Duodenal mucosa (tissue), 2 donors: ENCODE results near the gene MED29.

ENCODE experiments used
- H3K27ac ChIP-seq: one replicate; pipeline ENCODE4 v1.7.0; 2013; ENCODE audit warnings: low read depth, low read length
- H3K27me3 ChIP-seq, 2 donors: one replicate each; pipeline ENCODE4 v1.7.0; 2013; ENCODE audit warnings: low read length in 2 of 2, control low read depth in 1 of 2; ENCODE audit not compliant: insufficient read depth in 2 of 2, control insufficient read depth in 1 of 2
- H3K36me3 ChIP-seq, 2 donors: one replicate each; pipeline ENCODE4 v1.7.0; 2013; ENCODE audit warnings: low read length in 2 of 2, control low read depth in 1 of 2; ENCODE audit not compliant: insufficient read depth in 2 of 2, control insufficient read depth in 1 of 2
- H3K4me1 ChIP-seq, 2 donors: one replicate each; pipeline ENCODE4 v1.7.0; 2013; ENCODE audit warnings: low read length in 2 of 2, control low read depth in 1 of 2; ENCODE audit not compliant: insufficient read depth in 2 of 2, control insufficient read depth in 1 of 2
- H3K4me3 ChIP-seq, 2 donors: one replicate each; pipeline ENCODE4 v1.7.0; 2013; ENCODE audit warnings: low read length in 2 of 2, low read depth in 1 of 2
- H3K9ac ChIP-seq, 2 donors: one replicate each; pipeline ENCODE4 v1.7.0; 2013; ENCODE audit warnings: low read length in 2 of 2, low read depth in 1 of 2
- H3K9me3 ChIP-seq, 2 donors: one replicate each; pipeline ENCODE4 v1.7.0; 2013; ENCODE audit warnings: low read length in 2 of 2, control low read depth in 1 of 2; ENCODE audit not compliant: control insufficient read depth in 1 of 2

The MED29 gene

DNA sequence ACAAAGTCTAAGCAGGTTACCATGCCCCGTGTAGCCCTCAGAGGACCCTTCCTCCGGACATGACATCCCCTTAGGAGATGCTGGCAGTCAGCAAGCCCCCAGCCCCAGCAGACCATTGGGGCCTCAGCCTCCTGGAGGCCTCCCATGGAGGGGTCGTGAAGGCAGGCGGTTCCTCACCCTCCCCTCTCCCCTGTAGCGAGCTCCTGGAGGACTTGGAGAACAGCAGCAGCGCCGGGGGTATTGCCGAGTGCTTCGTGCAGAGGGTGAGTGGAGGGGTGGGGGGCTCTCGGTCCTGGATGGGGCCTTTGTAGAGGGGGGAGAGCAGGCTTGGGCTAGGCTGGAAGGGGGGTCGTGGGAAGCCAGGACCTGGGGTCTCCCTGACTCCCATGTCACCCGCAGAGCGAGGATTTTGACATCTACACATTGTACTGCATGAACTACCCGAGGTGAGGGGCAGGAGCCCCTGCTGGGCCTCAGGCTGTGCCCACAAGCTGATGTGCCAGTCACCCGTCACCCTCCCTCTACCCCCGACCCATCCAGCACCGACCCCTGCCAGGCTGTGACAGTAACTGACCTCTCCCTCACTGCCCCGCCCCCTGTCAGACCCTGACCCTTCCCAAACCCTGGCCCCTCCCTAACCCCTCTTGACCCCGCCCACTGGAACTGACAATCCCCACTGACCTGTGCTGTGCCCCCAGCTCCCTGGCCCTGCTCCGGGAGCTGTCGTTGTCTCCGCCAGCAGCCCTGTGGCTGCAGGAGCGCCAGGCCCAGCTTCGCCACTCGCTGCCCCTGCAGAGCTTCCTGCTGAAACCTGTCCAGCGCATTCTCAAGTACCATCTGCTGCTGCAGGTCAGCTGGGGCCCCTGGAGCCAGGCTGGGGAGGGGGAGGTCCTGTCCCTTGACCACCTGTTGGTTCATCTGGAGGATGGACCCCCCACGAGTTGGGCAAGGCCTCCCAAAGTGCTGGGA is 25.3 kb downstream of the MED29 start:
- Histone ChIP-seq H3K4me3 (no peak overlapping the region), H3K27ac (no peak overlapping the region), H3K4me1 (peaks cover 8 to 10% of the 10 kb centered on the region in 2 donors), H3K36me3 (peaks cover 0 to 3% of the 10 kb centered on the region in 2 donors), H3K9ac (no peak overlapping the region), H3K27me3 (peaks cover 0 to 4% of the 10 kb centered on the region in 2 donors), H3K9me3 (no peaks in the 10 kb centered on the region)

DNA sequence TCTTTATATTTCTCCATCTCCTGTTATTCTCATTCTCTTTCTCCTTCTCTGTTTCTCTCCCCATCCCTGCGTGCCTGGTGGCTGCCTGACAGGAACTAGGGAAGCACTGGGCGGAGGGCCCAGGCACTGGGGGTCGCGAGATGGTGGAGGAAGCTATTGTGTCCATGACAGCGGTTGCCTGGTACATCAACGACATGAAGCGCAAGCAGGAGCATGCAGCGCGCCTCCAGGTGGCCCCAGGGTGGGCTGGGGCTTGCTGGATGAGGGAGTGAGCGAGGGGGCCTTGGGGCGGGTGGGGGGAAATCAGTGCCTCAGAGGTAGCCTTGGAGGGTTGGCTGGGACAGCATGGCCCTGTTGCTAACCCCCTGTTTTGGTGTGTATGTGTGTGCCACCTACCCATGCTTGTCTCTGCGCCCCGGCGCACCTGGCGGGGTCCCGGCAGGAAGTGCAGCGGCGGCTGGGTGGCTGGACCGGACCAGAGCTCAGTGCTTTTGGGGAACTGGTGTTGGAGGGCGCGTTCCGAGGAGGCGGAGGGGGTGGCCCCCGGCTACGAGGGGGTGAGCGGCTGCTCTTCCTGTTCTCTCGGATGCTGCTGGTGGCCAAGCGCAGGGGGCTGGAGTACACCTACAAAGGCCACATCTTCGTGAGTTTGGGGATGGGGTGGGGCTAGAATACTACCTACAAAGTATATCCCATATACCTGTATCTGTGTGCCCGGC is 26.4 kb downstream of the MED29 start:
- no peaks in the 10 kb centered on the region for H3K9me3 ChIP-seq
- no peak overlapping the region for H3K4me3 ChIP-seq
- H3K27me3 ChIP-seq, result peaks cover 0 to 4% of the 10 kb centered on the region in 2 donors
- H3K36me3 ChIP-seq, result peaks cover 0 to 3% of the 10 kb centered on the region in 2 donors
- peaks cover 4 to 7% of the 10 kb centered on the region in 2 donors for H3K4me1 ChIP-seq
- no peak overlapping the region for H3K27ac ChIP-seq
- no peak overlapping the region for H3K9ac ChIP-seq

DNA sequence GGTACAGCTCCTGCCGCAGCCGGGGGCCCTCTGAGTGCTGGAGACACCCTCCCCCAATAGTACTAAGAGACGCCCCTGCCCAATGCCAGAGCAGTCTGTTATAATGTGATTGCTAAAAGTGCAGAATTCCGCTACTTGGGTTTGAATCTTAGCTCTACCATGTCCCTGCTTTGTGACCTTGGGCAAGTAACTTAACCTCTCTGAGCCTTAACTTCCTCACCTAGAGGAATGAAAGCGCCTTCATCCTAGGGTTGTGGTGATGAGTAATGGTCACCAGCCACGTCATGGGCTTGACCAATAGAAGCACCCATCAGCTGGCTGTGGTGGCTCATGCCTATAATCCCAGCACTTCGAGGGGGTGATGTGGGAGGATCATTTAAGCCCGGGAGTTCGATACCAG is 27.8 kb downstream of the MED29 start:
- peaks cover 4 to 7% of the 10 kb centered on the region in 2 donors for H3K4me1 ChIP-seq
- H3K27me3 ChIP-seq, result peaks cover 0 to 4% of the 10 kb centered on the region in 2 donors
- H3K9me3 ChIP-seq, result no peaks in the 10 kb centered on the region
- H3K9ac ChIP-seq, result no peak overlapping the region
- no peak overlapping the region for H3K4me3 ChIP-seq
- no peak overlapping the region for H3K27ac ChIP-seq
- peaks cover 0 to 3% of the 10 kb centered on the region in 2 donors for H3K36me3 ChIP-seq

DNA sequence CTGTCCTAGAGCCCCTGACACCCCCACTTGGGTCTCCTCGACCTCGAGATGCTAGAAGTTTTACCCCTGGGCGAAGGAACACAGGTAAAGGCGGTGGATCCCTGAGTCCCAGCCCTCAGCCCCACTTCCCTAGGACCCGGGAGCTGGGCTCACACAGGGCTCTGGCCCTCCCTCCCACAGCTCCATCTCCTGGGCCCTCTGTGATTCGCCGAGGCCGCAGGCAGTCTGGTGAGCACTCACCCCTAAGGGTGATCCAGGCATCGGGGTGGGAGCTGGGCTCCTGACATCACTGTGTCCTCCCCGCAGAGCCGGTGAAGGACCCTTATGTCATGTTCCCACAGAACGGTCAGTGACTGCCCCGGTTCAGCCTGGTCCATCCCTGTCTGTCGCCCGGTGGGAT is 29.6 kb downstream of the MED29 start:
- H3K9me3 ChIP-seq, result no peaks in the 10 kb centered on the region
- H3K4me1 ChIP-seq, result no peaks in the 10 kb centered on the region
- H3K36me3 ChIP-seq, result peaks cover 0 to 9% of the 10 kb centered on the region in 2 donors
- H3K4me3 ChIP-seq, result no peak overlapping the region
- no peaks in the 10 kb centered on the region for H3K27me3 ChIP-seq
- no peak overlapping the region for H3K9ac ChIP-seq
- H3K27ac ChIP-seq, result no peak overlapping the region

DNA sequence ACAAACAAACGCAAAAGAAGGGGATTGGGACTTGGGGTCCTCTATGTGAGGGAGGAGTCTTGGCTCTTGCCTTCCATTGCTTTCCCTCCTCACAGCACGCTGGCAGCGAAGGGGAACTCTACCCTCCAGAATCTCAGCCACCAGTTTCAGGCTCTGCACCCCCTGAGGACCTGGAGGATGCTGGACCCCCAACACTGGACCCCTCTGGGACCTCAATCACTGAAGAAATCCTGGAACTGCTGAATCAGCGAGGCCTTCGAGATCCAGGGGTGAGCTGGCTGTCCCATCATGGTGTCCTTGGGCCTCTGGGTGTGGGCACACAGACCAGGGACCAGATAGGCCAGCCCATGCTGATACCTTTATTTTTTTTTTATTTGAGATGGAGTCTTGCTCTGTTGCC is 30.8 kb downstream of the MED29 start:
- Histone ChIP-seq H3K9ac (no peak overlapping the region), H3K4me3 (no peak overlapping the region), H3K27ac (no peak overlapping the region), H3K9me3 (no peaks in the 10 kb centered on the region), H3K4me1 (no peaks in the 10 kb centered on the region), H3K27me3 (no peaks in the 10 kb centered on the region), H3K36me3 (peaks cover 0 to 9% of the 10 kb centered on the region in 2 donors)

DNA sequence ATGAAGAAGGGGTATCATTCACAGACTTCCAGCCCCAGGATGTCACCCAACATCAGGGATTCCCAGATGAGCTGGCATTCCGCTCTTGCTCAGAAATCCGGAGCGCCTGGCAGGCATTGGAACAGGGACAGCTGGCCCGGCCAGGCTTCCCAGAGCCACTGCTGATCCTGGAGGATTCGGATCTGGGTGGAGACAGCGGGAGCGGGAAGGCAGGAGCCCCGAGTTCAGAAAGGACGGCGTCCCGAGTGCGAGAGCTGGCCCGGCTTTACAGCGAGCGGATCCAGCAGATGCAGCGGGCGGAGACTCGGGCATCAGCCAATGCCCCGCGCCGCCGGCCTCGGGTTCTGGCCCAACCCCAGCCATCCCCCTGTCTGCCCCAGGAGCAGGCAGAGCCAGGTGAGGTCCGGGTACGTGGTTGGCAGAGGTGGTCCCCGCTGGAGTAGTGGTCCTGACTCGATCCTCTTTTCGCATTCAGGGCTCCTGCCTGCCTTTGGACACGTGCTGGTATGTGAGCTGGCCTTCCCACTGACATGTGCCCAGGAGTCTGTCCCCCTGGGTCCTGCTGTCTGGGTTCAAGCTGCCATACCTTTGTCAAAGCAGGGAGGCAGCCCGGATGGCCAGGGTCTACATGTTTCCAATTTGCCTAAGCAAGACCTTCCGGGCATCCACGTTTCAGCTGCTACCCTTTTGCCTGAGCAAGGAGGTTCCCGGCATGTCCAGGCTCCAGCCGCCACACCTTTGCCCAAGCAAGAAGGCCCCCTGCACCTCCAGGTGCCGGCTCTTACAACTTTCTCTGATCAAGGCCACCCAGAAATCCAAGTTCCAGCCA is 32.3 kb downstream of the MED29 start:
- H3K4me3 ChIP-seq, result no peak overlapping the region
- peaks cover 0 to 9% of the 10 kb centered on the region in 2 donors for H3K36me3 ChIP-seq
- H3K9ac ChIP-seq, result no peak overlapping the region
- H3K4me1 ChIP-seq, result no peaks in the 10 kb centered on the region
- H3K27me3 ChIP-seq, result no peaks in the 10 kb centered on the region
- no peak overlapping the region for H3K27ac ChIP-seq
- no peaks in the 10 kb centered on the region for H3K9me3 ChIP-seq

DNA sequence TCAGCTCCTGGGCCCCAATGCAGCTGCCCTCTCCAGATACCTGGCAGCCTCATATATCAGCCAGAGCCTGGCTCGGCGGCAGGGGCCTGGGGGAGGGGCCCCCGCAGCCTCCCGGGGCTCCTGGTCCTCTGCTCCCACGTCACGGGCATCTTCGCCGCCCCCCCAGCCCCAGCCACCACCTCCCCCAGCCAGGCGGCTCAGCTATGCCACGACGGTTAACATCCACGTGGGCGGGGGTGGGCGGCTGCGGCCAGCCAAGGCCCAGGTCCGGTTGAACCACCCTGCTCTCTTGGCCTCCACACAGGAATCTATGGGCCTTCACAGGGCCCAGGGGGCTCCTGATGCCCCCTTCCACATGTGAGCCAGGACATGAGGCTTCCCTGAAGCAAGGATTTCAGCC is 33.8 kb downstream of the MED29 start:
- H3K9ac ChIP-seq, result no peak overlapping the region
- H3K27ac ChIP-seq, result no peak overlapping the region
- no peaks in the 10 kb centered on the region for H3K9me3 ChIP-seq
- peaks cover 0 to 5% of the 10 kb centered on the region in 2 donors for H3K36me3 ChIP-seq
- peaks cover 0 to 5% of the 10 kb centered on the region in 2 donors for H3K4me1 ChIP-seq
- H3K4me3 ChIP-seq, result no peak overlapping the region
- no peaks in the 10 kb centered on the region for H3K27me3 ChIP-seq

DNA sequence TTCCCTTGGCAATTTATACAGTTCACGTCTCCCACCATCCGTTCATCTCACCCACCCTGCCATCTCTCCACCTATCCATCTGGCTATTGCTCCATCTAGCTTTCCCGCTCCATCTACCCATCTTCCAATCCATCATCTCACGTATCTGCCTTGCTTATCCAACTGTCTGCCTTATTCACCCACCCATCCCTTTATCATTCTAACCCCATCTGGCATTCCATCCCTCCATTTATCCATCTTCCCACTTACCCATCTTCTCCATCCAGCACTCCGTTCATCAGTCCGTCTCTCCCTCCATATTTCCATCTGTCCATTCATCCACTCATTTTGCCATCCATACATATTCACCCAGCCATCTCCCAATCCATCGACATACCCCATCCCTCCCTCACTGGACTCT is 34.6 kb downstream of the MED29 start:
- no peaks in the 10 kb centered on the region for H3K9me3 ChIP-seq
- no peak overlapping the region for H3K27ac ChIP-seq
- H3K4me1 ChIP-seq, result peaks cover 0 to 8% of the 10 kb centered on the region in 2 donors
- no peak overlapping the region for H3K9ac ChIP-seq
- H3K27me3 ChIP-seq, result no peaks in the 10 kb centered on the region
- H3K36me3 ChIP-seq, result peaks cover 0 to 5% of the 10 kb centered on the region in 2 donors
- H3K4me3 ChIP-seq, result no peak overlapping the region

DNA sequence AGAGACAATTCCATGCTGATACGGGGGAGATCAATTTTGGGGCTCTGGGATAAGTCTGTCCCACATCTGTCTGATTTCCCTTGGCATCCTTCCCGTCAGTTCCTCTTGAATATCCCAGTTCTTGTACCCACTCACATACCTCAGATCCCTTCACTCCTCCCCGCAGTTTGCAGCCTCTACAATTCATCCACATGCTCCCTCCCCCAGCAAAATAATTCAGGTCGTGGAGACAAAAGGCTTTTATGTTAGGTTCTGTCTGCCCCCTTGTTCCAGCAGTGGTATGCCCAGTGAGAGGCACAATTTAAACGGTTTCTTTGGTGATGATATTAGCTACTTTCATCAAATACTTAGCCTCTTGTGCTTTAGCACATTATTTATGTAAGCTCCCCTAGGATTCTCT is 35.0 kb downstream of the MED29 start:
- Histone ChIP-seq H3K4me3 (no peak overlapping the region), H3K27me3 (no peaks in the 10 kb centered on the region), H3K9ac (no peak overlapping the region), H3K36me3 (peaks cover 0 to 5% of the 10 kb centered on the region in 2 donors), H3K9me3 (no peaks in the 10 kb centered on the region), H3K4me1 (peaks cover 0 to 11% of the 10 kb centered on the region in 2 donors), H3K27ac (no peak overlapping the region)
